CD4-positive, alpha-beta T cell treated with Interleukin-21 for 1 hour (primary cell): ENCODE results near the gene TET1.
"Not testable (repeated sequence)": the region's sequence is repeated elsewhere in the genome, so short reads cannot be mapped to it uniquely, and the experiment has no call there.

Source experiments
- DNase-seq: peaks from one replicate; pipeline ENCODE4 v3.0.0-alpha.2; 2020

The TET1 gene

DNA sequence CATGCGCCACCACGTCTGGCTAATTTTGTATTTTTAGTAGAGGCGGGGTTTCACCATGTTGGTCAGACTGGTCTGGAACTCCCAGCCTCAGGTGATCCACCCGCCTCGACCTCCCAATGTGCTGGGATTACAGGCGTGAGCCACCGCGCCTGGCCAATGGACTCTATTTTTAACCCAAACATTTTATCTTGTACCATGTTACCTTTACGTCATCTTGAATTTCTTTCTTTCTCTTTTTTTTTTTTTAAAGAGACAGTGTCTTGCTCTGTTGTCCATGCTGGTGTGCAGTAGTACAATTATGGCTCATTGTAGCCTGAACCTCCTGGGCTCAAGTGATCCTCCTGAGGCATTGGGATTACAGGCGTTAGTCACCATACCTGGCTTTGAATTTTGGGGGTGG is 57.6 kb downstream of the TET1 start:
- DNase-seq, result not testable (repeated sequence)

DNA sequence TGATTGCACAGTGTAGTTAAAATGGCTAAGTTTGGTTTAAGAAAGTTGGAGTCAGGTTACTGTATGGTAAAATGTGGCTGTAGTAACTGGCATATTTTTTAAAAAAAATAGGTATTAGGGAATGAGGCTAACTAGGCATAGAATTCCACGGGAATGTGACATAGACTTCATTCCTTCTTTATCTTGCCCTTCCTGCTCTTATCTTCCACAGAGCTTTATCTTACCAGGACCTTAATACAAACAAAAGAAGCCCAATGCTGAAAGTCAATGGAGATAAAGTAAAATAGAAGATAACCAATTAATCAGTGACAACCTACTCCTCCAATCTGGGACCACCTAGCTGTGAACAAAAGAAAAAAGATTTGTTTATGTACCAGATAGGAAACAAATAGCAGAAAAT is 58.1 kb downstream of the TET1 start:
- DNase-seq, result no peak

GRCh38 chr10:68619595-68619994 is 59.5 kb downstream of the TET1 start:
- DNase-seq, result no peak

- DNase-seq, result peak; percentile 5
Measured at GRCh38 chr10:68625316-68625921, 65.3 kb downstream of the TET1 start.

DNA sequence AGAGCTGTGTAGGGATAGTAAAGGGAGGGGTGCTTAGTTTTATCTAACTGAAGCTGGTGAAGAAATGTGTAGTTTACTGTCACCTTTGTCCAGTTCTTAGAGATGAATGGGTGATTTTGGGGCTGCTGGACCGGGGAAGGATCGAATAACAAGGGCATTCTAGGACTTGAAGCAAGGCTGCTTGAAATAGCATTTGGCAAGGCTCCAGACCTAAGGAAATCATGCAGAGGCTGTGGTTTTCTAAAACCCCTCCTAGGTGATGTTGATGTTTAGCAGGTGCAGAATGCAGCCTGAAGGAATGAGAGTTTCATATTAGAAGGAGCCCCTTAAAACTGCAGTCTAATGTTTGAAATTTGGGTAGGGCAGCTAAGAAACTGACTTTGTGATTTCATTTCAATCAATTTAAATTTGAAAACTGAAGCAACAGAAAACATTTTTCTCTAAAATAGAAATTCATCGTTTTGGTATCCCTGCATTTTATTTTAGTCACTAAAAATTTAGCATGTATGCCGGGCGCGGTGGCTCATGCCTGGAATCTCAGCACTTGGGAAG is 68.5 kb downstream of the TET1 start:
- DNase-seq, result peak; percentile 21

DNA sequence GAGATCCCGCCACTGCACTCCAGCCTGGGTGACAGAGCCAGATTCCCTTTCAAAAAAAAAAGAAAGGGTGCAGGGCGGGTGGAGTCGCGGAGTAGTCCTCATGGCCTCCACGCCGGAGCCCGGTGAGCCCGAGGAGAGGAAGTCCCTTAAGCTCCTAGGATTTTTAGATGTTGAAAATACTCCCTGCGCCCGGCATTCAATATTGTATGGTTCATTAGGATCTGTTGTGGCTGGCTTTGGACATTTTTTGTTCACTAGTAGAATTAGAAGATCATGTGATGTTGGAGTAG is 72.1 kb downstream of the TET1 start:
- not testable (repeated sequence) for DNase-seq

DNA sequence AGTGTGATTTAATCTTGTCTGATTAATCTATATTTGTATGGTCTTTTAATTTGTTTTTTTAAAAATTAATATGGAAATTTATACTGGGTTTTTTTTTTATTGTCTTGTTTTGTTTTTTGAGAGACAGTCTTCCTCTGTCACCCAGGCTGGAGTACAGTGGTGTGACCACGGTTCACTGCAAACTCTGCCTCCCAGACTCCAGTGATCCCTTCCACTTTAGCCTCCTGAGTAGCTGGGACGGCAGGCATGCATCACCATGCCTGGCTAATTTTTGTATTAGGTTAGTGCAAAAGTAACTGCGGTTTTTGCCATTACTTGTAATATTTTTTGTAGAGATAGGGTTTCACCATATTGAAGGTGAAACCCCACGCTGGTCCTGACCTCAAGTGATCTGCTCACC is 73.1 kb downstream of the TET1 start:
- DNase-seq, result no peak

- no peak for DNase-seq
Measured at GRCh38 chr10:68633816-68634466, 73.8 kb downstream of the TET1 start.

GRCh38 chr10:68636335-68636734 is 76.2 kb downstream of the TET1 start:
- DNase-seq, result no peak

DNA sequence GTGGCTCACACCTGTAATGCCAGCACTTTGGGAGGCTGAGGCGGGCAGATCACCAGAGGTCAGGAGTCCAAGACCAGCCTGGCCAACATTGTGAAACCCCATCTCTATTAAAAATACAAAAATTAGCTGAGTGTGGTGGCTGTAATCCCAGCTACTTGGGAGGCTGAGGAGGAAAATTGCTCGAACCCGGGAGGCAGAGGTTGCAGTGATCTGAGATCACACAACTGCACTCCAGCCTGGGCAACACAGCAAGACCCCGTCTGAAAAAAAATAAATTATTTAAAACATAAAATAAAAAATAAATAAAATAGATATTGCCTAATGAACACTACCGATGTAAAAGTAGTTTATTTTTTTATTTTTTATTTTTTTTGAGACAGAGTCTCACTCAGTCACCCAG is 83.4 kb downstream of the TET1 start:
- DNase-seq, result not testable (repeated sequence)

DNA sequence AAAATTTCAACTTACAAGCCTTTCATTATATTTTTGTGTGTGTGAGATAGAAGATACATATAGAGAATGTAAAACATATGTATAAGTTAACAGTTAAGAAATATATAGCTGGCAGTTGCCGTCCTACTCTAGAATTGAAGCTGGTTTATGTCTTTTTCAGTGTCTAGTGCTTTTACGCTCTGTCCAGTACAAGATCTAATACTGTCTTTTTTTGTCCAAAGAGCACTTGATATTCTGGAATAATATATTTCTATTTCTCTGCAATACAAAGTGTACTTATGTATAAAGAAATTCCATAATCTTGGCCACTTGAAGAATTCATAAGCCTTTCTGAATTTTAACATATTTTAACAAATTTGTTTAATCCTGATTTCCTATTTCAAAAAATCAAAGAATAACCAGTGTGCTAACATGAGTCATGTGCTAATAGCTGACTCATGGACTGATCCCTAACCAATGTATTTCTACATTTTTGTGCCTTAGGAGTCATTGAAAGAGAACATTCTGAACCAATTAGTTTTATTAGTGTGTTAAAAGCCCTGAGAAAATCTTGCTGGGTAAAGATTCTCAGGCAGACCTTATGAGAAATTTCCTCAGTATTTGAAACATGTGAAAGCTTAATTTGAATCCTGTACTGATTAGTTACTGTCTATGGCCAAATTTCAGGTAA is 87.7 kb downstream of the TET1 start:
- DNase-seq, result no peak

DNA sequence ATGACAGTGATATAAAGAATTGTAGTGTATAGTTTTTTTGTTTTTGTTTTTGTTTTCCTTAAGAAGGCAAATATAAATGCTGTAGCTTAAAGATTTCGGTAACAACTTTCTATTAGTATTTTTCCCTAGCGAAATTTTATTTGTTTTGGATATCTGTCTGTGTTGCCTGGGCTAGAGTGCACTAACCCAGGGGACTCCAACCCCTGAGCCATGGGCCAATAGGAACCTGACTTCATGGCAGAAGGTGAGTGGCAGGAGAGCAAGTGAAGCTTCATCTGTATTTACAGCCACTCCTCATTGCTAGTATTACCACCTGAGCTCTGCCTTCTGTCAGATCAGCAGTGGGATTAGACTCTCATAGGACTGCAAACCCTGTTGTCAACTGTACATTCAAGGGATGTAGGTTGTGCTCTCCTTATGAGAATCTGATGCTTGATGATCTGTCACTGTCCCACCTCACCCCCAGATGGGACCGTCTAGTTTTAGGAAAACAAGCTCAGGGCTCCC is 95.5 kb downstream of the TET1 start:
- DNase-seq, result no peak

DNA sequence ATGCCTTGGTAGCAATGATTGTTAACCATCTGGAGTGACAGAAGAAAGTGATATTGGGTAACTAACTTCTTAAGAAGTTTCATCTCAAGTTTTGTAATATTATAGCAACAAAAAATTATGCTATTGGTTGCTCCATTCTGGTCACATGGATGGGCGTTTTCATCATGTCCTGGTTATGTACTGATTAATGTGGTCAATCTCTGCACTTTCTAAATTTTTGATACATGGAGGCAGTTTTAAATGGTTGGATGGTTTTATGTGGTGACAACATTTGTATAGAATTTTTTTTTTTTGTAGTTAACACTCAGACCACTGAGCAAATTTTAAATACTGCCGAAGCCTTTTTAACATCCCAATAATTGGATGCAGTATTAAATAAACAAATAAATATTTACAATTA is 105.7 kb downstream of the TET1 start:
- DNase-seq, result no peak

DNA sequence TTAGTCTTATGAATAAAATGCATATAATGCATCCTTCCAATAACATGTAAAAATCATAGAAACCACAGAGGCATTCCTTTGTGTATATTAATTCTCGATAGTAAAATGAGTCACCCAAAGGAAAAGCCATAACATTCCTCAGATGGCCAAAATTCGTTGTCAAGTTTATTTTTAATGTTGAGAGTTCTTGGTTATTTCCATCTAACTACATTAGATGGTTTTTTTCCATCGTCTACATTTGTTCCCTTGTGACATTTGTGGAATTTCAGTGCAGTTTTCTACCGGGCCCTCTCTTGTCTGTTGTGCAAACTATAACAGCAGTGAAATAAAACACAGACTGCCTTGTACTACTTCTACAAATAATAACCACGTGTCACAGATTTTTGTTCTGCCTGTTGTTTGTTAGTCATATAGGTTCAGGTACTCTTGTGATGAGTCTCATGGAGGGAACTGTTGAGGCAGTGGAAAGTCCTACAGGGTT is 106.2 kb downstream of the TET1 start:
- no peak for DNase-seq

DNA sequence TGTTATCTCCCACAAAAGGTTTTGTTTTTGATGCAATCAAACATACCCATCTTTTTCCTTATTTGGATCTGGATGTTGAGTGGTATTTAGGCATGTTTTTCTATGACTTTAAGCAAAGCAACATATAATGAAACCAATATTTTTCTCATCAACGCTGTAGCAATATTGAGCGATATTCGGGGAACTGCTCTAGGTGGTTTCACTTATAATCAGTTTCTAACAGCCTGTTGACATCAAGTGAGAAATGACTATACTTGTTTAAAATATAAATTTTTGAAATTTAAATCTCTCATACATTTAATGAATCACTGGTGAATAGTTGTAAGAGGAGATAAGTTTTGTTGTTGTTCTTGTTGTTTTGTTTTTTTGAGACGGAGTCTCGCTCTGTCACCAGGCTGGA is 108.1 kb downstream of the TET1 start:
- no peak for DNase-seq

DNA sequence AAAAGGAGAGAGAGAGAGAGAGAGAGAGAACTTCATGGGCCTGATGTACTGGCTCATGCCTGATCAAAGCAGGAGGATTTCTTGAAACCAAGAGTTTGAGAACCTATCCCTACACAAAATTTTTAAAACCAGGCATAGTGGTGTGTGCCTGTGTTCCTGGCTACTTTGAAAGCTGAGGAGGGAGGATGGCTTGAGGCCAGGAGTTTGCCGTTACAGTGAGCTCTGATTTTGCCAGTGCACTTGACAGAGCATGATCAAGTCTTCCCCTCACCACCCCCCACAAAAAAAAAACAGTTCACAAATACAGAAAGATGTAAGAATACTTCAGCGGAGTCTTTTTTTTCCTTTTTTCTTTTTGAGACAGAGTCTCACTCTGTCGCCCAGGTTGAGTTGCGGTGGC is 108.8 kb downstream of the TET1 start:
- DNase-seq, result no peak

DNA sequence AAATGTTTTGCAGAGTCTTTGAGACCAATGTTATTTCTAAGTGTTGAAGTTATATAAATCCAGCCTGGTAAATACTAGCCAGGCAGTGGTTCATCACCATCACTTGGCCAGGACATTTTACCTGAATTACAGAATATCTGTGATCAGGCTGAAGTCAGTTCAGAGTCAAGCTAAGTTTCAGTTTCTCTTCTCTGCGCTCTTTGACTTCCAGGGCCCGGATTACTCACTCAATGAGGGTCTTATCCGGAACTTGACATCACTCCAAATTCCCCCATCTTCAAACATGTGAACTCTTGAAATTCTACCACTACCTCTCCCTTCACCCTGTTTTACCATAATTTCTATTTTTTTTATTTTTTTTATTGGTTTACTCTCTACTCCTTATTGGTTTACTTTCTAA is 124.3 kb downstream of the TET1 start:
- peak; percentile 50 for DNase-seq

DNA sequence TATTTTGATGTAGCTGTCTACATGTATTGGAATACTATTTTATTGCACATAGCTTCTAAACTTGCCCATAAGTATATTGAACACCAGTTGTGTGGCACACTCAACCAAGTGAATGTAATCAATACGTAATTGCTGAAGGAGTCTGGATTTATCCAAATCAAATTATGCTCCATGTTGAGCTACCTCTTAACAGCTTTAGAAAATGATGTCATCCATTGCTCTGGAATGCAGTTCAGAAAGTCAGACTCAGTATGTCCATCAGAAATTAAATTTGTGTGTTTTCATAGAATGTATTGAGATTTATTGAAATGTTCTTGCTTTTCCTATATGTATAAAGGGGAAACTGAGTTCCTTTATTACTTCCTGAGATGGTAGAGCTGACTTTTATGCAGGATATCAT is 135.9 kb downstream of the TET1 start:
- DNase-seq, result no peak

DNA sequence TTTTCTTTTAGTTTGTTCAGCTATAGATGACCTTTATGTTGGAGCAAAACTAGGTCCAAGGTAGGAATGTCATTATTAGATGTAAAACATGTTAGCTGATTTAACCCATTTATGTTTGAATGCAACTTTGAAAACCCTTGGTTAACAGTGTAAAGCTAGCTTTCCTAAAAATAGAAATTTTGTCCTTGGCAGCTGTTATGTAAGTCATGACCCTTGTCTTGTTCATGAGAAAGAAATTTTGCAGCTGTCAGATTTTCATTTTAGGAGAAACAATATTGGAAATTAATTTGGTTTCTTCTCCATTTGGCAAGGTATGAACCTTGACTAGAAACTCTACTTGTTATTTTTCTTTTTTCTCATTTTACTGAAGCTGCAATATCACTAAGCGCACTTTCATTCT is 137.0 kb downstream of the TET1 start:
- no peak for DNase-seq

DNA sequence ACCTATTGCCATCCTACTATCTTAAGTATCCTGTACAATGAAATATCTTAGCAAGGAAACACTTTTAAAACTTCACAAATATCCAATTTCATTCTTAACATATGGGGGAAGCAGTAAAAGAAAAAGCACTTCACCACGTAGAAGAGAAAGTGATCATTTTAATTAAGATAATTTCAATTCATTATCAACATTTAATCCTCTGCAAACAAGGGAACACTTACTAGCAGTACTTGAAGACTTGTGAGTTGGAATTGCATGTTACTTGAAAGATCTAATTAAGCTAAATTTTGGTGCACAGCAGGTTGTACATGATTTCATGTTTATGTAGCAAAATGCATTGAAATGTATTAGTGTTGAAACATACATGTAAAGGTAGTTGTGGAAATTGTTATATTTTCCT is 140.1 kb downstream of the TET1 start:
- no peak for DNase-seq

DNA sequence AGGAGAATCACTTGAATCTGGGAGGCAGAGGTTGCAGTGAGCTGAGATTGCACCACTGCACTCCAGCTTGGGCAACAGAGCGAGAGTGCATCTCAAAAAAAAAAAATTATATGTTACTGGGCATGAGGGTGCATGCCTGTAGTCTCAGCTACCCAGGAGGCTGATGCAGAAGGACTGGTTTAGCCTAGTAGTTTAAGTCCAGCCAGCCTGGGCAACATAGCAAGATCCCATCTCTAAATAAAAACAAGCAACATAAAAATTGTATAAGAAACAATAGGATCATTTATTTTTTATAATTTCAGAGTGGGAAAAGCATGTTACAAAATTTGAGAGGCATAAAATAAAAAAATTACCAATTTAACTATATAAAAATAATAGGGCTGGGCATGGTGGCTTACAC is 145.4 kb downstream of the TET1 start:
- no peak for DNase-seq

- DNase-seq, result not testable (repeated sequence)
Measured at GRCh38 chr10:68708987-68709386, 148.8 kb downstream of the TET1 start.

GRCh38 chr10:68713065-68713464 is 152.9 kb downstream of the TET1 start:
- DNase-seq, result not testable (repeated sequence)

DNA sequence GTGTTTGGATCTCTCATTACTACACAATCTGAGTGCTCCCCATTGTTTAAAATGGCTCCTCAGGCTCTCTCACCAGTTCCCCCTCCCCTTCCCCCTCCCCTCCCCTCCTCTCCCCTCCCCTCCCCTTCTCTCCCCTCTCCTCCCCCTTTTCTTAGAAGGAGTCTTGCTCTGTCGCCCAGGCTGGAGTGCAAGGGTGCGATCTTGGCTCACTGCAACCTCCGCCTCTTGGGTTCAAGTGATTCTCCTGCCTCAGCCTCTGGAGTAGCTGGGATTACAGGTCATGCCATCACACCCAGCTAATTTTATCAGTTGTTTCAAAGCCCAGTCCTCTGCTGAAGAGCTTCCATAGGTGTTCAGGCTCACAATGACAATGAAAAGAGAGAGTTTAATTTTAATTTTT is 157.3 kb downstream of the TET1 start:
- no peak for DNase-seq
